CMK (cell line): ENCODE measurements around the gene SLC22A3.

Experiments used
- DNase-seq: peaks from one replicate; pipeline ENCODE4 v3.0.0-alpha.2; 2010; ENCODE audit warnings: low read depth

The SLC22A3 gene

DNA sequence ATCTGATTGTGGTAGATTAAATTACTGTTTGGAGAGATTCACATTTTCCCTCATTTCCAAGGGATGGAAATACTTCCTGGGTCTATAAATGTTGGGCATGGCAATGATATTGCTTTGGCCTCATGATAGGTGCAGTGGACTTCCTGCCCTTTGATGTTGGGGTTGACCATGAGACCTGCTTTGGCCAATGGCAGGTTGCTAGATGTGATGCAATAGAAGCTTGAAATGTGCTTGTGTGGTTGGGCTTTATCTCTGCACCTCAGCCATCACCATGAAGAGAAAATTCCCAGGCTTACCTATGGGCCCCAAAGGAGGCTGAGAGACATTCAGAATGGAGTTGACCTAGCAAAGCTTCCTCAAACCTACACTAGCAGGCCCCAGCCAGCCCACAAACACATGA, 69.4 kb downstream of the SLC22A3 start:
- no peak for DNase-seq

DNA sequence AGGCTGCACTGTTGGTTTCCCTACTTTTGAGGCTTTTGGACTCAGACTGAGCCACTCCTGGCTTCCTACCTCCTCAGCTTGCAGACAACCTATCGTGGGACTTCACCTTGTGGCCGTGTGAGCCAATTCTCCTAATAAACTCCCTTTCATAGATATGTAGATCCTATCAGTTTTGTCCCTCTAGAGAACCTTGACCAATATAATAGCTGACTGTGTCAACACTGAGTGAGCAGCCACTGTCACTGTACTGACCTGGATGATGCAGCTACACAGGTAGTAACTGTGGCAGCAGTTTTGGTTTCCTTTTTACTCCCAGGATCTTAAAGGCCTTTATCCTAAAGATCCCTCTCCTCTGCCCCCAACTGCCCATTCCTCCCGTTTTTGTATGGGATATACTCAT, 70.2 kb downstream of the SLC22A3 start:
- DNase-seq: no peak

DNA sequence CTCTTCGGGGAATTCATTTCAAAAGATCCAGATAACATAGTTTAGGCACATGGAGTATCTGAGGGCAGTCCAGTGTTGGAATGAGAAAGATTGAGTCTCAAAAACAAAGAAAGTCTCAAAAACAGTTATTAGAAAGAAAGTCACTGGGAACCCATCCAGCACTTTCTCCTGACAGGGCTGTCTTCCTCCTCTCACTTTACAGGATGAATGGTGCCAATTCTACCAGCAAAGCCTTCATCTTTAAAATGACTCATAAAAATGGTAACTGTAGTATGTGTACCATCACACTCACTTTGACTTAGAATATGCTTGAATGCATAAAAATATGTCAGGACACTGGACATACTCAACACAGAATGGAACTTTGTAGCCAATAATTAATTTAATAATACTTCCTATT, 71.3 kb downstream of the SLC22A3 start:
- no peak for DNase-seq

DNA sequence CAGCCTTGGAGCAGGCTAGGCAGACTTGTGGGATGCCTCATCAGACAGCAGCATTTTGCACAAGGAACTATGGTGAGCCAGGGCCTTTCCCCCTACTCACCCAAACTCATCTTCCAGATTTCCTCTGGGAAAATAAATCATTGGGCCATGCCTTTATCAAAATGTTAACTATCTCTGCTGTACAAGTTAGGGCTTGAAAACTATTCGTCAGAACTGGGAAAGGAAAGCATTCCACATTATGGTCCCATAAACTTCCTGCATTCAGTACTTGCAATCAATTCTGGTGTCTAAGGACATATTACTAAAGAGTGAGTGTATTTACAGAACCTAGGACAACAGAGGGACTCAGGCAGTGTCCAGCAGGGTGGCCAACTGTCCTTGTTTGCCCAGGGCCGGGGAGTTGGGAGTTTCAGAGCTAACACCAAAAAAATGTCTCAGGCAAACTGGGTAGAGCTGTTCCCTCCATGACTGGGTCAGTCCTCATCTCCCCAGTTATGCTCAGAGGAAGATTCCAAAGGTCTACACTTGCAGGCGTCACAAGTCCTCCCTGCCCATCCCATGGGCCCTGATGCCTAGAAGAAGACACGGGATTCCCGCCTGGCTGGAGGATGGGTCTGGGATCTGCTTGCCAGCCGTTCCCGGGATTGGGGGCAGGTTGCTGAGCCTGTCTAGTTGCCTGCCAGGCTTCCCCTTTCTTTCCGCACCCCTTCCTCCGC, 72.2 kb downstream of the SLC22A3 start:
- DNase-seq: no peak

DNA sequence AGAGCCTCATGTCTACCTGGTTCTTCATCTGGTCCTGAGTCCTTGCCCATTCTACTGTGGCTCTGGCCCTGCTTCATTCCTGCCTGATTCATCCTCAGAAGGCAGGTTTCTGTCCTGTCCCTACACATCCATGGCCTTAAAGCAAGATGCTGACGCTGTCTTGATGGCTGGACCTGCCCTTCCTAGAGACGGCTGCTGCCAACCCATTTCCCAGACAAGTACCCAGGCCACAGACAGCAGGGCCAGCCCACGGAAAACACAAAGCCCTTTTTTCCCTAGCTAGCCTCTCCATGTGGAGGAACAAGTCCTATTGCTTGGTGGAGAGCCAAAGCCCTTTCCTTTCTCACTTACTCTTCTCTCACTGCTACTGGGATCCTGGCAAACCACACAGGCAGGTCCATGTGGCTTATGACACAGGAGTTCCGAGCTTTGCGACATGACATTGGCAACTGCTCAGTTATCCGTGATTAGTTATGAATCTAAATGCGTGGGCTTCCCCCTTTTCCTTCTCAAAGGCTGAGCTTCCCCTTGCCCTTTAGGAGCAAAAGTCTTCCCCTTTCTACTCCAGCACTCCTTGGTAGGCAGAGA, 72.9 kb downstream of the SLC22A3 start:
- no peak for DNase-seq

DNA sequence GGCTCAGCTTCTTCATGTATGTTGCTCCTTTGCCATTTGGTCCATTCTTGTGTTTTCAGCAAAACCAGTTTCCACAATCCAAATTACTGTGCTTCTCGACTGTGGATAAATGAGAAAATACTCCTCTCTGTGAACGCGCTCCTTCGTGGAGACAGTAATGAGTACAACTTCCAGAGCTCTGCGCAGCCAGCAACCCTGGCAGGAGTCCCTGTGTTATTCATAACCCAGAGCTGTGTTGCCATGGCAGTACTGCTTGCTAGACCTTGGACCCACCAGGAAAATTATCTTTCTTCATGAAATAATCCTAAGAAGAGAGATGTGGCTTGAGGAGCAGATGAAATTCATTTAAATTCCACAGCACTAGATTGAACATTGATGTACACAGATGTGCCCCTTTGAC, 73.7 kb downstream of the SLC22A3 start:
- DNase-seq: no peak

DNA sequence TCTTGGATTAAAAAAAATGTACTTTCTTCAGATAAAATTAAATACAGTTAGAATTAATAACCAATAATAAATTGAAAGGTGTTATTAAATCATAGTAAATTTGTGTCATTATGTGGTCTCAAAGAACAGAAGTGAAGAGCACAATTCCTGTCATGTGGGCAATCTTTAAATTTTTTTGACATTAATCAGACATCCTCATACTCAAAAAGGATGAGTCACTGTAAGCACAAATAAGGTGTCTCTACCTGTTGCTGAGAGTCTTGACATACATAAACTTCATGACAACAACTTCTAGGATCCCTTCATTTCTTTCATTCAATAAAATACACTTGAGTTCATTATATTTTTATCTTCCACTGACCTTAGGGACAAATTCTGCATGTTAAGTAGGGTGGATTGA, 76.1 kb downstream of the SLC22A3 start:
- no peak for DNase-seq

DNA sequence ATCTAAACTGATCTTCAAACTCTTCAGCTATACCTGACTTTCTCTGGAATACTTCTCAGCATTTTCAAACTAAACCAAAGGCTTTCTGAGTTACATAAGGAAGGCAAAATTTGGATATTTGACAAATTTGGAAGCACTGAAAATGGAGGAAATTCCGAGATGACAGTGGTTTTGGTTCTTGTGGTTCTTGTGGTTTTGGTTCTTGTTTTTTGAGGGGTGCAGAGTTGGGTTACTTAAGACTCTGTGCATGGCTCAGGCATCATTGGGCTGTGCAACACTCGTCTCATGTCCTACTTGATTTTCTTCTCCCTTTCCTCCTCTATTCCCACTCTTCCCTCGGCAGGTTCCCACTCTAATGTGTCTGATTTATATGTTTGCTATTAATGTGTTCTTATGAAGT, 78.0 kb downstream of the SLC22A3 start:
- DNase-seq: no peak

DNA sequence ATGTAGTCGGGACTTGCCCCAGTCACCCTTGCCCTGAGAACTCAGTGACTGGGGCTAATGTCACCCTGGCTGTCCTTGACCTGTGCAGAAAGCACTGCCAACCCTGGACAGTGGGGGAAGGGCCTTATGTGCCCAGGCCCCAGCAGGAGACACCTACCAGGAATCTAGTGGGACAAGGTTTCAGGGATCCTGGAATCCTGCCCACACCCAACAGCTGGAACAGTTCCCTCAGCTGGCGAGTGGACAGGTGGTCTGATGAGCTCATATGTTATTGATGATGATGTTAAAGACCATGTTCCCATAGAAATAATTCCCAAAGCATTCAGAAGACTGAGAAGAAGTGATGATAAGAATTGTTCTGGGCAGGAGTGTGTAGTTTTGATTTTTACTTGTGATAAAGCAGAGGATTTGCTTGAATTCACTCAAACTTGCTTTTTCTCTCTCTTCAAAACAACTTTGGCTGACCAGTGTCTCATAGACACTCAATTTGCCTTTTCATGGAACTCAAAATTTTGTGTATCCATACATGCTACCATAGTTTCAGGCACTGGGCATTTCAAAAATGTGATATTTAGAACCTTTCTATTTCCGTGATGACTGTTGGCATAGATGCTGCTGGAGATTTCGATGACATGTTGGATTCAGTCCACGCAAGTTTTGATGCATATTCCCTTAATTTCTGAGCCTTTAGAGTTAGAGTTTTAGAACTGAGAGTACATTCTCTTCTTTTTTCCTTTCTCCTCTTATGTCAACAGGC, 79.3 kb downstream of the SLC22A3 start:
- DNase-seq: no peak

DNA sequence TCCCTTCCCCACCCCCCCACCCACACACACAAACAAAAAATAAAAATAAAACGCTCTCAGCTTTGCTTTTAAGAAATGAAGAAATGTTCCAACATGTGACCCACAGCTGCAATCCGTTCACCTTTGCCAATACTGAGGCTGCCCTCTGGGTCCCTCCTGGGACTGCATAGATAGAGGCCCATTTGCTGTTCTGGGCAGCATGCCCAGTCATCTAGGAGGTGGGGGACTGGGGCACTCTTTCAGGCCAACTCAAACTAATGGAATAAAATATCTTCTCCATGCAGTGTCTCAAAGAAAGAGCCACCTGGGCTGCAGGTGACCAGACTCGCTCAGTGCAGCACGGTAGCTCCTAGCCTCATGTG, 79.9 kb downstream of the SLC22A3 start:
- DNase-seq: no peak

DNA sequence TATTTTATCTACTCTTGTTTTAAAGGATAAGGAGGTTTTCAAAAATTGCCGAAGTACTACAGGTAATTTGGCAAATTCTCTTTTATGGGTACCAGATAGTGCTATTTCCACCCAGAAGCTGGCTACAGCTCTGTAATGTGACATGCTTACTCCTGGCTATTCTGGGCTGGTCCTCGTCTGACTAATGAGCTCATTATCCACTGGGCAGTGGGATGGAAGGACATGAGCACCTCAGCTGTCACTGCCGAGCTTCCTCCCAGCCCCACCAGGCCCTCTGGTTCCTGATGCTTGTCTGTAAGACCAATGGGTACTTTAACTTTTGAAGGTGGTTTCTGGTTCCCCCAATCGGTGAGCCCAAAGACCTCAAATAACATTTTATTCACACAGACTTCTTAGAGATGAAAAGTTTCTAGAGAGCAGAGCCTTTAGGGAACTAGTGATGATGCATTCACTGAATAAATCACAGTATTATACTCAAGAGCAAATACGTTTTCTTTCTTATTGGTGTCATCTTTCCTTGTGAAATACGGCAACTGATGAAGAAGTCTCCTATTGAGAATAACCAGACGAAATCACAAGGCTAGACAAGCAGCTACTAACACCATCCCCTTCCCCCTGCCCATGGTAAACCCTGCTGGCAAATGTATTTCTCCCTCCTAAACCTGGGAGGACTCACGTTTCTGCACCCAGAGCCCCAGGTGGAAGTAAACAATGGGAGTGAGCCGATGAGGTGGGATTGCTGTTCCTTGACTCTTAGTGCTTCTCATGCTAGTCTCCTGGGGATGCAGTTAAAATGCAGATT, 80.8 kb downstream of the SLC22A3 start:
- no peak for DNase-seq

DNA sequence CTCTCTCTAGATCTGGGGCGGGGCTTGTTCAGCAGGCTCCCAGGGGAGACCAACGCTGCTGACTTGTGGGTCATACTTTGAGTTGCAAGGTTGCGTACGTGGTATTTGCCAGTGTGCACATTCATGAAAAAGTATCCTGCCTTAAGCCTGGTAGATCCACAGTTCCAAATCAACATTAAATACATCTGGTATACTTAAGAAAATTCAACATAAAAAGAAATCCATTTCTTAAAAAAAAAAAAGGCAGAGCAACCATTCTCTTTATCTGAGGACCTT, 81.4 kb downstream of the SLC22A3 start:
- DNase-seq: no peak

DNA sequence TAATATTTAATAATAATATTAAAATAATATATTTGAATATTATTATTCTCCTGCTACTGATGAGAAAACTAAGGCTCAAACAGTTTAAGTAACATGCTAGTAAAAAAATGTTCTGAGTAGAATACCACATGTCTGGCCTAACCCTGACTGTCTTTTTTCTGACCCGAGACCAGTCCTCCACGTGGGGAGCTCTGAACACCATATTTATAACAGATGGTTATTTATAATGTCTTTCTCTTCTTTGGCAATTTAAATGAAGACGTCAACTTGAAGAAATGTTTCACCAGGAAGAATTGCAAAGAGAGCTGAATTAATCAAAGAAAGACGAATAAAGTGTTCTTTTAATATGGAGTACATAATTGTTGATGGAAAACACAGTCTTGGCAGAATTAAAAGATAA, 82.0 kb downstream of the SLC22A3 start:
- no peak for DNase-seq

DNA sequence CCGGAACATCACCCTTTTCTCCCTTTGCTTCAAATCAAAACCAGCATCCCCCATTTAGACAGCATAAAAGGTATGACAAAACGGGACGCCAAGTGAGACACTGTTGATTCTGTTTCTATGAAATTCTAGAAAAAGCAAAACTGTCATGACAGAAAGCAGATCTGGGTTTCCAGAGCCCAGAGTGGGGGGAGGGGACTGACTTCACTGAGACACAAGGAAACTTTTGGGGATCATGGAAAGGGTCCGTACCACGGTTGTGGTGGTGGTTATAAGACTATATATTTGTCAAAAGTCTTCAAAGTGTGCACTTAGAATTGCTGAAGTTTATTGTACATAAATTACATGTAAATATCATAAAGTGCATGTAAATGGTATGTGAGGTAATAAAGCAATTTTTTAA, 82.6 kb downstream of the SLC22A3 start:
- DNase-seq: no peak

DNA sequence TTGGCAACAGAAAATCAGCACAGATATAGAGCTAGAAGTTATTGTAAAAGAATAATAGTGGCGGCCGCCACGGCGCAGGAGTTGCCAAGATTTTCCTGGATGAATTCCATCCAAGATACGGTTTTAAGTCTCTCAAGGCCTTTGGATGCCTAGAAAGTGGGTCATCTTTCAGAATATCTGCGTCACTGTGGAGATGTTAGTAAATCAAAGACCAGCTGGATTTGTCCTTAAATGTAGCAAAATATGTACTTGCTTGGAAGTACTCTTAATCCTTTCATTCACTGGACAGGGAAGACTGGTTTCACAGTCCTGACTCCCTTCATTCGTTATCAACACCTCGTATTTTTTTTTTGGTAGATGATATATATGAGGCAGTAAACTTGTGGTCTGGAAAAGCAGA, 83.0 kb downstream of the SLC22A3 start:
- DNase-seq: no peak

DNA sequence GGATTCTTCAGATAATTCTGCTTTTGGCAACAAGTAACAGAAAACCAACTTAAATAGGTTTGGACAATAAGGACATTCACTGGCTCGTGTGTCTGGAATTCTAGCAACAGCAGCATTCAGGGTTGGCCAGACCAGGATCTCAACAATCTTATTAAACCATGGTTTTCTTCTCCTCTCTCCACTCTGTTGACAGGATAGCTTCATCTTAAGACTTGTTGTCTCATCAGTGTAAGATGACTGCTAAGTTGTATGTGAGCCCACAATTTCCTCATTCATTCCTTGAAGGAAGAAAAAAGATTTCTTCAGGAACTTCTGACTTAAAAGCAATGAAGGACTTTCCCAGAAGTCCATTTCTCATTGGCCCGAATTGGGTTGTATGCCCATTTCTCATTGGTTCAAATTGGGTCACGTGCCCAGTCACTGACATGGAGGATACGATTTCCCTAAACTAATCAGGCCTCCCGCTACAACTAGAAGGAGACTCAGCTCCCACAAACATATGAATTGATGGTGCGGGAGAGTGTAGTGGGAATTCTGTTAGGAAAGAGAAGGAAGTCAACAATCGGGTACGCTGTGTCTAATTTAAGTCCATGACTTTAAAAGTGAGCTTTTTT, 83.7 kb downstream of the SLC22A3 start:
- DNase-seq: no peak

DNA sequence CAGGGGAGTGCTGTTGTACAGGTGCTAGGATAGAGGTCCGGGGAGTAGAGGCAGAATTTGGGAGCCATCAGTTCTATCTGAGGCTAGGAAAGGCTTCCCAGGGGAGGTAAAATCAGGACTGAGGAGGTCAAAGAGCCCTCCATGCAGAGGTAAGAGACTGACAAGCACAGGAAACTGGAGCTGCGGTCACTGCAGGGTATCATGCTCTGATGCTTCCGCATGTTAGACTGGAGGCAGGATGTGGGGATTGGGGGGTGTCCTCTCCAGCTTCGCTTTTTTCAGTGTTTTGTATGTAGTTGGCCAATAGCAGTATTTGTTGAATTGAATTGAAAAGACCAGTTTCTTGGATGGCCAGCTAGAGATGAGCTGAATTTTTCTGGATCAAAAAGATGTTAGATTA, 87.8 kb downstream of the SLC22A3 start:
- no peak for DNase-seq

DNA sequence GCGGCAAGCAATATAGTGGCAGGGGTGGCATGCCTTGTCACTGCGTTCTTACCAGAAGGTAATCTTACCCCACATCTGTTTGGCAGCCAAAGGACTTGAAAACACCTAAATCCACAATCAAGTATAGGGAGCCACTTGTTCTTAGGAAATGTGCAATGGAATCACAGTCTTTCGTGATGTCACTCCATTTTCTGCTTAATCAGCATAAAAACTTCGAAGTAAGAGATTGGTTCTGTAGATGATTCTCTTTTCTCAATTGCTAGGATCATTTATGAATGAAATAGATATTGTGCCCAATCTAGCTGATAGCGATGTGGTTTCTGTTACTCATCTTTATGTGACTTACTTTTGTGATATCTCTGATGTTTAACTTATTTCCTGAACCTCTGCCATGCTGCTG, 89.0 kb downstream of the SLC22A3 start:
- no peak for DNase-seq

DNA sequence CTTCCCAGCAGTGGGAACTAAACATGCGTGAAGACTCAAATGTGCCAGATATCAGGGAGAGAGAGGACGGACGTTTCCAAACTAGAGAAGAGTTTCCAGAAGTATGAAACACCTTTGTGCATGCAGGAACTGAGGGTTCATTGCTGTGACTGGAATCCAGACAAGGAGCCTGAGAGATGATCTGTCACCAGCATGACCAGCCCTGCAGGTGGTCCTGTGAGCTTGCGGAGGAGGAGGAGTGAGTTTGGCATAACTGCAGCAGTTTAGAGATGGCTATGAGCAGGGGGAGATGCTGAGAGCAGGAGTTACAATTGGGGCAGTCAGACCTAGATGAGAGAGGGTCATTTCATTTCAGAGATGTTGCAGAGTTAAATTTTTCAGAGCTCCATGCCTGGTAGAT, 89.6 kb downstream of the SLC22A3 start:
- no peak for DNase-seq

DNA sequence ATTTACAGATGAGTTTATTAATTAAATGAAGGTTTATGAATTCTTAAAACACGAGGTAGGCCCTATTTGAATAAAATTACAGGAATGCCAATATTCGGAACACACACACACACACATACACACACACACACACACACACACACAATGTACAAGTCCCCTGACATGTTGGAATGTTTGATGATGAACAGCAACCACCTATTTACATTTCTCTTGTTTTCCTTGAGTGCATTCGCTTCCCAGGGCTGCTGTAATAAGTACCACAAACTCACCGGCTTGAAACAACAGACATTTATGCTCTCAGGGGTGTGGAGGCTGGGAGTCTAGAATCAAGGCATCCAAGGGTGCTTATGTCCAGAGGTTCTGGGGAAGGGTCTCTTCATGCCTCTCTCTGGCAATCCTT, 90.3 kb downstream of the SLC22A3 start:
- no peak for DNase-seq

DNA sequence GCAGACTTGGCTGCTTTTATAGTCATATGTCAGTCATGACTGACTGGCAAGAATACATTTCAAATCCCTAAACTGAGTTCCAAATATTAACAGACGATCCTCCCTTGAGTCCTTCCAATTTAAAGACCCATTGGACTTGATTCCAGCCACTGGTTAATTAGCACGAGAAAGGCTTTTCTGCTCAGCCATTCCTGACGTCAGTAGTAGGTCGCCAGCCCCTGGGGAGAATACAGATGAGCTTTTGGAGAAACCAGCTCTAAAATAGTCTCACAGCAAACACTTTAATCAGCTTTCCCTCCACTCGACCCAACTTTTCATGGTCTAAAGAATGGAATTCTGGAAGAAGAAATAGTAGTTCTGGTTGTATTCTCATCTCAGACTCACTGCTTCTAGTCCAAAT, 91.6 kb downstream of the SLC22A3 start:
- no peak for DNase-seq

DNA sequence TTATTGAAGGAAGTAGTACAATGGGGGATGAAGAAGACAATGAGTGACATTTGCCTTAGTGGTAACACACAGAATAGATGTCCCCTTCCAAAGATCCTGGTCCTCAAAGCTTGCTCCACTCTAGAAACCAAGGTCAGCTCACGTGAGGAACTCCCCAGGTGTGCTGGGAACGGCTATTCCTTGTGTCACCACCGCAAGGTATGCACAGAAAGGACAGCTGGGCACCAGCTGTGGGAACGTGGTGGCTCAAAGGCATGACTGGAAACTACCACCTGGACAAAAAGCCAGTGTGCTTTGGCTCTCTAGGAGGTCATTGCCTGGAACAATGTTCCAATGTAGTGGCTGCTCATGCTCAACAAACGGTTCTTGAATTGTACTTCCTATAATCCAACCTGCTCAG, 94.0 kb downstream of the SLC22A3 start:
- DNase-seq: no peak

DNA sequence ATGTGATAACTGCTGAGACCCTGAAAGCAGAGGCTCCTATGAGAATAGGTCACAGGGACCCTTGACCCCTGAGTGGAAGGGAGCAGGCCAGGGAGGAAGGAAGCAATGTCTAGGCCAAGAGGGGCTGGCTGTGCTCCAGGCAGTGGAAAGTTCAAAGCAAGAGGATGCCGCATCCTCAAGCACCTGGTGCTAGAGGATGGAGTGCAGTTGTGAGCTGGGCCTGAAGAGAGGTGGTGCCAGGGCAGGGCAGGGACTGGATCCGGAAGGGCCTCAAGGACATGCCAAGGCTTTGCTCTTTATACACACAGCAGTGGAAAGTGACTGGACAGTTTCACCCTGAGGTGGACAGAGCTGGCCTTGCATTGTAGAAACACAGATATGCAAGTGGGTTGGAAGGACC, 97.0 kb downstream of the SLC22A3 start:
- DNase-seq: no peak
